ENCODE data around the gene OLFM2.

- TF ChIP-seq POLR2A (IDR thresholded peaks at IDR 0.05; ENCODE audit: low read depth, low read length) = no peak
- TF ChIP-seq CTCF (conservative IDR thresholded peaks at IDR 0.05; ENCODE audit: low read depth, low read length) = no peak
- no peak for TF ChIP-seq MAFK (IDR thresholded peaks at IDR 0.05; ENCODE audit: low read depth, low read length)
- TF ChIP-seq, protein P1, sequence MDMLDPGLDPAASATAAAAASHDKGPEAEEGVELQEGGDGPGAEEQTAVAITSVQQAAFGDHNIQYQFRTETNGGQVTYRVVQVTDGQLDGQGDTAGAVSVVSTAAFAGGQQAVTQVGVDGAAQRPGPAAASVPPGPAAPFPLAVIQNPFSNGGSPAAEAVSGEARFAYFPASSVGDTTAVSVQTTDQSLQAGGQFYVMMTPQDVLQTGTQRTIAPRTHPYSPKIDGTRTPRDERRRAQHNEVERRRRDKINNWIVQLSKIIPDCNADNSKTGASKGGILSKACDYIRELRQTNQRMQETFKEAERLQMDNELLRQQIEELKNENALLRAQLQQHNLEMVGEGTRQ (IDR thresholded peaks at IDR 0.05; ENCODE audit: low read depth, low read length) = no peak
Observed at GRCh38 chr19:9872618-9873242, 63.6 kb downstream of the OLFM2 start.
